Measurements from ENCODE around the gene CAMKK2.
"Not testable (repeated sequence)": the region's sequence is repeated elsewhere in the genome, so short reads cannot be mapped to it uniquely, and the experiment has no call there.

CAMKK2 gene

DNA sequence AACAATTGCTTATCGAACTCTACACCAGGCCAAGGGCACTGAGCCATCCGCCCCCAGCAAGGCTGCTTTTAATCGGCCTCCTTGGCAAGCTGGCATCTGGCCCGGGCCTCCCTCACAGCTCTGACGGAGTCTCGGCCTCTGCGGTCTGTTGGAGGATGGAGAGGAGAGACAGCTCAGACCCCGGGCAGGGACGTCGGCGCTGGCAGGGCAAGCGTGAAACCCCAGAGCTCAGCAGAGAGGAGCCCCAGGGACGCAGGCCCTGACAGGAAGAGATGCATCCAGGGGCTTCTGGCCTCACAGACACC, 17.5 kb downstream of the CAMKK2 start:
- no peak for DNase-seq (ENCODE audit: low read depth)

DNA sequence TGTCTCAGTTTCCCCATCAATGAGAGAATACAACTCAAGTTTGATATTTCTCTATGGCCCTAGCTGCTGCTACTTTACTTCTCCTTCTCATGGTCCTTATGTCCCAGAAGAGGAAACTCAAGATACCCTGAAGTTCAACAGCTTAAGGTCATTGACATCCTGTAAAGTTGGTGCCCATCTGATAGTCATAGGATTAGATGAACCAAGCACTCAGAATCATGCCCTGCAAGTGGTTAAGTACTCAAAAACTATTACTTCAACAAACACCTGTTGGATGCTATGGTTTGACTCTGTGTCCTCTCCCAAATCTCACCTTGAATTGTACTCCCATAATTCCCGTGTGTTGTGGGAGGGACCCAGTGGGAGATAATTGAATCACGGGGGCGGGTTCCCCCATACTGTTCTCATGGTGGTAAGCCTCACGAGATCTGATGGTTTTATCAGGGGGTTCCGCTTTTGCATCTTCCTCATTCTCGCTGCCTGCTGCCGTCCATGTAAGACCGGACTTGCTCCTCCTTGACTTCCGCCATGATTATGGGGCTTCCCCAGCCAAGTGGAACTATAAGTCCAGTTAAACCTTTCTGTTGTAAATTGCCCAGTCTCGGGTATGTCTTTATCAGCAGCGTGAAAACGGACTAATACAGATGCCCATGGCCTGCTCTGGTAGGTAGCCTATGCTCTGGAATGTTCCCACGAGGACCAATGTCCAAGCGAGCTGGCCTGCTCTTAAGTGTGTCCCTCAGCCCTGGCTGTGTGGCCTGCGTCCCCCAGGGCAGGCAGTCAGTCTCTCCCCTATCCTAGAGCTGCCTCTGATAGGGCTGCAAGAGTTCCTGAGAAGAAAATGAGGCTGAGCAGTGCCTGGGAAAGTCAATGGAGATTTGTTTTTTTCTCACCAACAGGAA, 18.1 kb downstream of the CAMKK2 start:
- no peak for DNase-seq (ENCODE audit: low read depth)

DNA sequence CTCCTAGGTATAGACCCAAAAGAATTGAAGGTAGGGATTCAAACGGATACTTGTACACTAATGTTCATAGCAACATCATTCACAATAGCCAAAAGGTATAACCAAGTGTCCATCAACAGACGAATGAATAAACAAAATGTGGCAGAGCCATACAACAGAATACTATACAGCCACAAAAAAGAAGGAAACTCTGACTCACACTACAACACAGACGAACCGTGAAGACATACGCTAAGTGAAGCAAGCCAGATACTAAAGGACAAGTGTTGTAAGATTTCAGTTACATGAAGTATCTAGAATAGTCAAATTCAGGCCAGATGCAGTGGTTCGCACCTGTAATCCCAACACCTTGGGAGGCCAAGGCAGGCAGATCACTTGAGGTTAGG, 19.1 kb downstream of the CAMKK2 start:
- DNase-seq (ENCODE audit: low read depth) = no peak

DNA sequence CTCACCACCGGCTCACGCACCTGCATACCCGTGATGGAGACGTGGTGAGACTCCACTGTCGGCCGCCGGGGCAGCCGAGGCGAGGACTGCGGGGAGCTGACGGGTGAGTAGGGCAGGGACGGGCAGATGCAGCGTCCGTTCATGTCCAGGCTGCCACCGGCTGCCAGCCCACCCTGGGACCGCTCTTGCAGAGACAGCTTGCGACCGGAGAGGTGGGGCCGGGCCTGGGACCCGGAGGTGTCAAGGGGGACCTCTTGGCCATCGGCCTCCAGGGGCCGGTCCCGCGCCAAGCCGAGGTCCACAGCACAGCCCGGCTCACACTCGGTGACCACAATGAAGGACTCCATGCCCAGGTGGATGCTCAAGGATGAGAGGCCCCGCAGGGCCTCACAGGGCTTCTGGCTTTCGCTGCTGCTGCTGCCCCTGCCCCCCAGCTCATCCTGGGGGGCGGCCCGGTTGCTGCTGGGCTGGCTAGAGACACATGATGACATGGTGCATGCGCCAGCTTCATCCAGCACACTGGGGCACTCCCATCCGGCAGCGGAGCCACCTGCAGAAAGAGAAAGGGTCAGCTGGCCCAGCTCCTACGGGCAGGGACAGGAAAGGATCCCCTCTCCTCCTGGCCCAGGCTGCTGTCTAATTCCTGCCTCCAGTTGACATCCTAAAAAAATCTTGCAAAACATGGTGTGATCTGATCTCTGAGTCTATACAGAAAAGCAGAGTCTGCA, 22.3 kb downstream of the CAMKK2 start:
- no peak for DNase-seq (ENCODE audit: low read depth)

DNA sequence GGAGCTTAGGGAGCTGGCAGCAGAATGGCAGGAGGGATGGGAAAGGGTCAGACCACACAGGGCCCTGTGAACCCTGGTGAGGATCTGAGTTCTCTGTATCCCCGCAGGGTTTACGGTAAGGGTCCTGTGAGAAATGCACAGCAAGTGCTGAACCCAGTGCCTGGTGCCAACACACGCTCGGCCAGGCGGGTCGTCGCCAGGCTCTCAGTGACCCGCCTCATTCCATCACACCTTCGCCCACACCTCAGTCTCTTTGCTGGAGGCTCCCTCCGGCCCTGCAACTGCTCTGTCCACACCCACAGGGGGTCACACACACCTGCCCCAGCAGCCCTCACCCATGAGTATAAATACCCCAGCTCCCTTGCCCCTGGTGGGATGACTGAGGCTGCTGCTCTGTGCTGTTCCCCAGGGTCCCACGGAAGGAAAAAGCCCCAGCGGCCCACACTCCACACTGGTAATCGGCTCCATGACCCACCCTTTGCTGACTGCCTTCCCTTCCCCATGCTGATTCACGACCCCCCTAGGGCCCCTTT, 23.1 kb downstream of the CAMKK2 start:
- no peak for DNase-seq (ENCODE audit: low read depth)

DNA sequence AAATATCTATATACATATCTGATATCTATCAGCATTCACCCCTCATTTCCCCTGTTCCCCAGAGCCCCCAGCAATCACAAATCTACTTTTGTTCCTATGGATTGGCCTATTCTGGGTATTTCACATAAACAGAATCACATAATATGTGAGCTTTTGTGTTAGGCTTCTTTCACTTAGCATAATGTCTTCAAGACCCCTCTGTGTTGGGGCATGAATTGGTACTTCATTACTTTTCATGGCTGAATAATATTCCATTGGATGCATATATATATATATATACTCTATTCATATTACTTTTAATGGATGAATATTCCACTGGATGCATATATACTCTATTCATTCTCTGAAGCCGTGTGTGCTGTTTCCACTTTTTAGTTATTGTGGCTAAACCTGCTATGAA, 28.7 kb downstream of the CAMKK2 start:
- no peak for DNase-seq (ENCODE audit: low read depth)

DNA sequence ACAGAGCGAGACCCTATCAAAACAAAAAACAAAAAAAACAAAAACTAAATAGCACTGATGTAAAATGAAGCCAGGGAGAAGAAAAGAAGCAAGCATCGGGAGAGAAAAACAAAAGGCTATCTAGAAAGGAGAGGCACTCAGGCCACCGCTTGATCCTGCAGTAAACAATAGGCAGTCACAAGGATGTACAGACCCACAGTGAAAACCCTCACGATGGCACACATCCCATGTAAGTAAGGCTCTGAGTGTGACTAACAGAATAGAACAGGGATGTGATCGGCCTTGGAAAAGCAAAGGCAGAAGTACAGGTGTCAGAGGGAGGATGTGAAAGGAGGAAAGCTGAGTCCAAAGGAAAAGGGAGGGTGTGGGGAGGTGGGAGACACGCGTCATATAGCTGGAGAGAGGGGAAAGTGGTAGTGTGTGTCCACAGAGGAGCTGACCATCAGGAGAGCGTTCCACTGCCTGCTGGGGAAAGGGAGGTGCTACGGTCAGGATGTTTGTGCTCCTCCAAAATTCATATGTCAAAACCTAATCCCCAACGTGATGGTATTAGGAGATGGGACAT, 31.5 kb downstream of the CAMKK2 start:
- DNase-seq (ENCODE audit: low read depth) = no peak

DNA sequence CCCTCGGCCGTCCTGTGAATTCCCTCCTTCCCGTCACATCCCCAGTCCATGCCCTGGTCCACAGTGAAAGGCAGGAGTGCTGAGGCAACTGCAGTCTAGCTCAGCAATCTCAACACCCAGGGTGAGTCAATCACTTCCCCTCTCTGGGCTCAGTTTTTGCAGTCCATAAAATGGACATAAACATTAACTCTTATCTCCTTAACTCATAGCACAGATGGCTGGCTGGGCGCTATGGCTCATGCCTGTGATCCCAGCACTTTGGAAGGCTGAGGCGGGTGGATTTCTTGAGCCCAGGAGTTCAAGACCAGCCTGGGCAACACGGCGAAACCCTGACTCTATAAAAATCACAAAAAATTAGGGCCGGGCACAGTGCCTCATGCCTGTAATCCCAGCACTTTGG, 32.4 kb downstream of the CAMKK2 start:
- no peak for DNase-seq (ENCODE audit: low read depth)

DNA sequence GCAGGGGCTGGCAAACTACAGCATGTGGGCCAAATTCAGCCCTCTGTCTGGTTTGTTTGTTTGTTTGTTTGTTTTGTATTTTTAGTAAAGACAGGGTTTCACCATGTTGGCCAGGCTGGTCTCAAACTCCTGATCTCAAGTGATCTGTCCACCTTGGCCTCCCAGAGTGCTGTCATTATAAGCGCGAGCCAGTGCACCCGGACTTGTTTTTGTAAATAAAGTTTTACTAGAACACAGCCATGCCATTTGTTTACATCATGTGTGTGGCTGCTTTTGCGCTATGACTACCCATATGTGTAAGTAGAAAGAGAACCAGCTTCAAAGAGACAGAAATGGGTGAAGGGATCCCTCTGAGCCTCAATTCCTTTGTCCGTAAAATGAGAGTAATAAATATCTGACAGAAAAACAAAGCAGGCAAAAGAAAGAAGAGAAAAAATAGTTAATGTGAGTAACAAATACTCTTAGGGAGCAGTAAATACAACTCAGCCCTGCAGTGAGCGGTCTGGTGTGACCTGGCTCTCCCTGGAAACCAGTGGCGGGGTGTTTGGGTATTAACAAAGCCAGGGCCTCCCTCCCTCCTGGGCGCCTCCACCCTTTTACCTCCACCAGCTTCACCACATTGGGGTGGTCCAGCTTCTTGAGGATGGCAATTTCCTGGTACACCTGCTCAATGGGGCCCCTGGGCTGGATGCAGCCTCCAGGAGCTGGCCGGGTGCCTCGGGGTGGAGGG, 33.1 kb downstream of the CAMKK2 start:
- no peak for DNase-seq (ENCODE audit: low read depth)

DNA sequence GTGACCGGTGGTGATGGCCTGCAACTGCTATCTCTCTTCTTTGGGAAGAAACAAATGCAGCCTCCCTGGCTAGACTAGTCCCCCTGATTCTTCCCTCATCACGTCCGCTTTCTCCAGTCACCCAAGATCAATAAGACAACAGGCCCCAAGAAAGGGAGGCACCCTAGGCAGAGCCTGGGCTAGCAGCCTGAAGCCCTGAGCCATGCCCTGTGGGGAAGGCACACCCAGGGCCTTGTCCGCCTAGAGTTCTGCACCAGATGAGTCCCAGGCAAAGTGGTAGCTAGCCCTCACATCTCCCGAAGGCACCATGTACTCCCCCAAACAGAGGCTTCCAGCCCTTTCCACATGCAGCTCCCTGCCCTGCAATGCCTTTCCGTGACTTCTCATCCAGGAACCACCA, 35.1 kb downstream of the CAMKK2 start:
- DNase-seq (ENCODE audit: low read depth) = no peak

DNA sequence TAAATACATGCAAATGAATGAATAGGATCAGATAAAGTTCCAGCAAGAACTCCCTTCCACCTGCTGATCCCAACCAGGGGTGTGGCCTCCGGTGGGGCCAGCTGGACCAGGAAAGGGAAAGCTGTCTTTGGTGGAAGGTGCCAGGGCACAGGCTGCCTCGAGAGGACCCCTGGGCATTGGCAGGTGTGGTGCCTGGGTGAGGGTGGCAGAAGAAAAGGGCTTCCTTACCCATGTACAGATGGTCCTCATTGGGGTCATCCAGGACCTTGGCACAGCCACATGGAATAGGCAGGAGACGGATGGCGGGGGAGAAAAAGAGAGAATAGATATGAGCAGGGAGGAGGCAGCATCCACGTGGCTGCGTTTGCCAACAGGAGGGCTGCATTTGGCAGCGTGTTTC, 36.4 kb downstream of the CAMKK2 start:
- DNase-seq (ENCODE audit: low read depth) = no peak

DNA sequence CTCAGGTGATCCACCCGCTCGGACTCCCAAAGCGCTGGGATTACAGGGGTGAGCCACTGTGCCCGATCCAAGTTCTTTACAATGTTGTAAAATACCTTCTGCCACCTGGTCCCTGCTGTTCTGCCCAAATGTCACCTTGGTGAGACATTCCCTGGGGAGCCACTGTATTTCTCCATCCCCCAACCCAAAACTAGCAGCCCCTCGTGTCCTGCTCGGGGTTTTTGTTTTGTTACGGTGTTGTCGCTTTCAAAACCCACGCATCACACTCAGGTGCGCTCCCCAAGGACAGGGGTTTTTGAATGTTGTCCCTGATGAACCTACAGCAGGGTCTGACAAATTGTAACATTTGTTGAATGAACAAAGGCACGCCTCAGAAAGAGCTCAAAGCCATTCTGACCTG, 37.4 kb downstream of the CAMKK2 start:
- no peak for DNase-seq (ENCODE audit: low read depth)

DNA sequence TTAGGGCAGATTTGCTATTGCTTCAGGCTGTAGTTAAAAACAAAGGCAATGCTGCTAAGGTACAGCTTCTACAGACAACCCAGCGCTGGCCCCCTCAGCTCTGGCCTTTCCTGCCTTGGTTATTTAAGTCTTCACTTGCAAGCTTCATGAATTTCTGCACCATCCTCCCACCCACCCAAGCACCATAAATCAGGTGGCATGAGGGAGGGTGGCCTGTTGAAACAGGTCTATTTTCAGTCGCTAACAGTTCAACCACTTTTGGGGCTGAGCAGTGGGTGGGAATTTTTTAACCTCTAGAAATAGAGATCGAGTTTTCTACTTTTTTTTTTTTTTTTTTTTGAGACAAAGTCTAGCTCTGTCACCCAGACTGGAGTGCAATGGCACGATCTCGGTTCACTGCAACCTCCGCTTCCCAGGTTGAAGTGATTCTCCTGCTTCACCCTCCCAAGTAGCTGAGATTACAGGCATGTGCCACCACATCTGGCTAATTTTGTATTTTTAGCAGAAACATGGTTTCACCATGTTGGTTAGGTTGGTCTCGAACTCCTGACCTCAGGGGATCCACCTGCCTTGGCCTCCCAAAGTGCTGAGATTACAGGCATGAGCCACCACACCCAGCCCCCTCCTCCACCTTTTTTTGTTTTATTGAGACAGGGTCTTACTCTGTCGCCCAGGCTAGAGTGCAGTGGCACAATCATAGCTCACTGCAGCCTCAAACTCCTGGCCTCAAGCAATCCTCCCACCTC, 38.6 kb downstream of the CAMKK2 start:
- not testable (repeated sequence) for DNase-seq (ENCODE audit: low read depth)

DNA sequence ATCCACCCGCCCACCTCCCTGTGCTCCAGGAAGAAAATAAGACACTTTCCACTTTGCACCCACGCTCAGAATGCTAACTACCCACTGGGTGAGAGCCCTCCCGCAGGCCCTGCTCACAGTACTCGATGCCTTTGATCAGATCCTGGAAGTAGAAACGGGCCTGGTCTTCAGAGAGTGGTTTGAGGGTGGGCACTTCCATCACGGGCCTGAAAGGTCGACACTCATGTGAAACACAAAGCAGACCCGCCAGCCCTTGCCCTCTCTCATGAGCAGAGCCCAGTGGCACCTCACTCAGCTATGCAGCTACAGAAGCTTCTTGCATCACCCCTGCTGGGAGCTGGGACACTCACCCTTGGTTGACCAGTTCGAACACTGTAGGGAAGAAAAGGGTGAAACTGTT, 41.1 kb downstream of the CAMKK2 start:
- no peak for DNase-seq (ENCODE audit: low read depth)

DNA sequence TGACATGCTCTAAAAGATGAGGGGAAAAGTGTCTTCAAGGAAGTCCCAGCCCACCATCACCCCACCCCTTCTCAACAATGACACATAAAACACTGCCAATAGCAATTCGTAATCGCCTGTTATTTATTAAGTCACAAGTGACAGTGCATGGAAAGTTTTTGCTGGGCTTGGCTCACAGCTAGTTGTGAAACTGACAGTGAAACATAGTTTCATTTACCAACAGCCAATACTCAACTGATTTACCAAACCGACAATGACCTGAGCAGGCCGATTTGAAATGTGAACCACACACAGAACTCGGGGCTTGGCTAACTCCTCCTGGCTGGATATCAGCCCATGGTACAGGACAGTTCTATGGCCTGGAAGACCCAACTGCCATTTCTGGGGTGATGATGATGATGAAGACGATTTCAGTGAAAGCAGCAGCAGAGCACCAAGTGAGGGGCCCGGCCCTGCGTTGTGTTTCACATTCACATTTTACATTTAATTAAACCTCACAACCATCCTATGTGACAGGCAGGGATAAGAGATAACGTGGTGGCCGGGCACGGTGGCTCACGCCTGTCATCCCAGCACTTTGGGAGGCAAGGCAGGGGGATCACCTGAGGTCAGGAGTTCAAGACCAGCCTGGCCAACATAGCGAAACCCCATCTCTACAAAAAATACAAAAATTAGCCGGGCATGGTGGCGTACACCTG, 42.7 kb downstream of the CAMKK2 start:
- no peak for DNase-seq (ENCODE audit: low read depth)

DNA sequence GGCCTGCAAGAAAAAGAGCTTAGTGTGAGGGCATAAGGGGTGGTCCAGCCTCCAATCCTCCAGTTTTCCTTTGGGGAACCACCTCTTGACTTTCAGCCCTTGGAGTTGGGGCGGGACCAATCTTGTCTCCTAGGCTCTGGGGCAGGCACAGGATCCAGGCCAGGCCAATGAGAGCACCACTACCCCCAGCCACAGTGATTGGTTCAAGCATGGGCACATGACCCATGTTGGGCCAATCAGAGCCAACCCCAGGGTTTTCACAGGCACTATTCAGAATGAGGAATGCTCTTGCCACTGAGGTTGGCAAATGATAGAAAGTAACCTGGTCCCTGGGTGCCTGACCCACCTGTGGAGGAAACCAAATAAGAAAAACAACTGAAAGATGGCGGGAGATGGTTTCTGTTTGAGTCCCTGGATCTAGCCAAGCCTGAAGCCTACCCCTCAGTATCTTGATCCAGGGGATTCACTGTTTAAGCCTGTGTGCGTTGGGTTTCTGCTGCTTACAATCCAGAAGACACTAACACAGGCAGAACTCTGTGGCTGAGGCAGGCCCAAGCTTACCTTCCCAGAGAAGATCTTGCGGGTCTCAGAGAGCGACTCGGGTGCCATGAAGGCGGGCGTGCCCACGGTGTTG, 43.7 kb downstream of the CAMKK2 start:
- no peak for DNase-seq (ENCODE audit: low read depth)

DNA sequence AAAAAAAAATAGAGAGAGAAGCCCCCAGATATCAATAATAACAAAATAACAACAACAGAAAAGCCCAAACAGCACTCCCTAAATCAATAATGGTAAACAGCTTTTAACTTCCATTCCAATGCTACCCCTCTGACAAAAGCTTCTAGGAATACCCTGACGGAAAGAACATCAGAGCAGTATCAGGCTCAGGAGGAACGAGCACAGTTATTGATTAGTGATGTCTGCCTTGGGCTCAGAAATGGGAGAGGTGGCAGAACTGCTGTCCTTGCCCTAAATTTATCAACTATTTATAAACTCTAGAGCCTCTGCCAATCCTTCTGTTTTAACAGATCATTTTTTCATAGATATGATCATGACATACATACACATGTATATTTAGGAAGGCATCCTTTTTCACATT, 44.7 kb downstream of the CAMKK2 start:
- DNase-seq (ENCODE audit: low read depth) = no peak

DNA sequence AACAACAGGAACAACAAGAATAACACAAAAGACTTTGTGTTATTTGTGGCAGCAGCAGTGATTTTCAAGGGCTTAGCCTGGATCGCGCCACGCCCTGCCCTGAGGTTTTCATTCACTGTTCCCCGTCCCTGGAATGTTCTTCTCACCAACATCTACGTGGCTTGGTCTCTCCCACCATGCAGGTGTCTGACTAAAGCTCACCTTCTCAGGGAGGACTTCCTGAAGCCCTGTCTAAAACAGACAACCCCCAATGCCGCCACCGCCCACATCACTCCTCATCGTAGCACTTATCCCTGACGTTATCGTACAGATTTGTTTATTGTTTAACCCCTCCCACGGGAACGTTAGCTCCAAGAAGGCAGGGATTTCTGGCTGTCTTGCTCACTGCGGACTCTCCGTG, 46.1 kb downstream of the CAMKK2 start:
- DNase-seq (ENCODE audit: low read depth) = no peak

DNA sequence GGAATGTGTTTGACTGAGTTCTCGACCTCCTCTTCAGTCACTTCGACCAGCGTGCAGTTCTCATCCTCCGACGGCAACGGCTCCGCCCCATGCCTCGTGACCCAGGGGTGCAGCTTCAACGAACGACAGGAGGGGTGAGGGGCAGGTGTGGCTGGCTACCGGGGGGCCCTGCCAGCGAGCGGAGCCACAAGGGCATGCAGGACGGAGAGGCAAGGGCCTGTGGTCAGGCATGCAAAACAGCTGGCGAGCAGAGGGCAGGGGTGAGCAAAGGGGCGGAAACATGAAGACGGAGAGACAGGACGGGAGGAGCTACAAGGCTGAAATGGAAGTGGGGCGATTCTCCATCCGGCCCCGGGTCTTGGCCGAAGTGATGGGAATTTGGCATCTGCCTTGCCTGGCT, 47.9 kb downstream of the CAMKK2 start:
- no peak for DNase-seq (ENCODE audit: low read depth)

DNA sequence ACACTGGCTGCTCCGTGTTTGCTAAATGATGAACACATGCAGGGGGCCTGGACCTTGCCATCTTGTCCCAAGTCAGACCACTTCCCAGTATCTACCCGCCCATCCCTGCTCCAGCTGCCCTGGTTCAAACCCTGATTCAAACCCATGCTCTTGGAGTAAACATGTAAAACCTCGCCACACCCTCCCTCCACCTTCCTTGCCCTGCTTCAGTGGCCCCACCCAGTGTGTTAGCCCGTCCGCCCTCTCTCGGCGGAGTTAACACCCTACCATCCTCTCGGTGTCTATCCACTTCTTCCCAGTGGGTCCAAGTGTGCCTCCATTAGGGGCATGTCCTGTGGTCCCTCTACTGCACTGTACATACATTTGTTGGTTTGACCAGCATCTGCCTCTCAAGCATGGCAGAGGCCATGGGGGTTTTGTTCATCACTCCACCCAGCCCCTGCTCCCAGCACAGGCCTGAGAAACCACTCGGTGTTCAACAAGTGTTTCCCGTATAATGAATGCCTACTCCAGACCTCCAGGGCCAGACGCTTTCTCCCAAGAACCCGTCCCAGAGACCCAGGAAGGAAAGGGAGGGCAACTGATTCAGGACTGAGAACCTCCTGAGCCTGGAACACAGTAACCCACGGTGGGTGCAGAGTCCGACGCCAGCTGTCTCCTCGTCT, 49.5 kb downstream of the CAMKK2 start:
- no peak for DNase-seq (ENCODE audit: low read depth)

Measured in GM04504 (cell line).